K562 treated with DMSO at 1 percent for 4 hours (cell line): ENCODE results near the gene TMX2. TPM values are rescaled to one million over a fixed set of nuclear protein-coding genes. Genes with fewer than 3 reads are reported as not detected.

Experiments
- total RNA-seq: library from RNA; unstranded; fragments of 300-600 nt; gene quantifications from 2 replicates; pipeline ENCODE4 v1.2.3, GENCODE V29; 2022; ENCODE audit not compliant: insufficient read depth

Gene TMX2, protein sequence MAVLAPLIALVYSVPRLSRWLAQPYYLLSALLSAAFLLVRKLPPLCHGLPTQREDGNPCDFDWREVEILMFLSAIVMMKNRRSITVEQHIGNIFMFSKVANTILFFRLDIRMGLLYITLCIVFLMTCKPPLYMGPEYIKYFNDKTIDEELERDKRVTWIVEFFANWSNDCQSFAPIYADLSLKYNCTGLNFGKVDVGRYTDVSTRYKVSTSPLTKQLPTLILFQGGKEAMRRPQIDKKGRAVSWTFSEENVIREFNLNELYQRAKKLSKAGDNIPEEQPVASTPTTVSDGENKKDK
- total RNA-seq: 101 and 113 TPM in 2 replicates

DNA sequence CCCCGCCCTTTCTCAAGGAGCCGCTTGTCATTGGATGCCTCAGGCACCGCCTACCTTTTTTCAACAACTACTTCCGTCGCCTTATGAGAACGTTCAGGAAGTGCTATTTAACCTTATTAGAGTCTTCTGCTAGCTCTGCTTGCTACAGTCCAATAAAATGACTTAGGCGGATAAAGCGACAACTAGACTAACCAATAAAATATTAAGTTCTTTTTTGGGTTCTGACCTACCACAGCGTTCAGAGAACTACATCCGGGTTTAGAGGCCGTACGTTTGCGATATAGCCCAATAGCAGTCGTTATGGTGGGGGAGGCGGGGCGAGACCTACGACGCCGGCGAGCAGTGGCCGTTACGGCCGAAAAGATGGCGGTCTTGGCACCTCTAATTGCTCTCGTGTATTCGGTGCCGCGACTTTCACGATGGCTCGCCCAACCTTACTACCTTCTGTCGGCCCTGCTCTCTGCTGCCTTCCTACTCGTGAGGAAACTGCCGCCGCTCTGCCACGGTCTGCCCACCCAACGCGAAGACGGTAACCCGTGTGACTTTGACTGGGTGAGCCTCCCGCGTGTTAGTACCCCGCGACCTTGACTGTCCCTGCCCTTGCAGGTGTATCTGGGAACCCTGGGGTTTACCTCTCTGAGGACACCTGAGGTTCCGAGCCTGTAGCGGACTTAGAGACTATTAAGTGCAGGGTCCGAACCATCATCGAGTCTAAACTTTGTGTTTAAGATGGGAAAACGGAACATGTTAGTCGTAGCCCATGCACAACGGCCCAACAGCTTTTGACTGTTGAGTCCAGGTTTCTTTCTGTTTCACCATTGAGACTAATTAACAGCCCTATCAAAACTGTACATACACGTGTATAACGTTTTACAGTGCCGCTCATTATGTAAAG is at the start of gene TMX2:
Gene TMX2 (plus strand): TSS at position 338 of the 895 bp plus-strand sequence. CDS start 26 bp downstream, at position 364.

DNA sequence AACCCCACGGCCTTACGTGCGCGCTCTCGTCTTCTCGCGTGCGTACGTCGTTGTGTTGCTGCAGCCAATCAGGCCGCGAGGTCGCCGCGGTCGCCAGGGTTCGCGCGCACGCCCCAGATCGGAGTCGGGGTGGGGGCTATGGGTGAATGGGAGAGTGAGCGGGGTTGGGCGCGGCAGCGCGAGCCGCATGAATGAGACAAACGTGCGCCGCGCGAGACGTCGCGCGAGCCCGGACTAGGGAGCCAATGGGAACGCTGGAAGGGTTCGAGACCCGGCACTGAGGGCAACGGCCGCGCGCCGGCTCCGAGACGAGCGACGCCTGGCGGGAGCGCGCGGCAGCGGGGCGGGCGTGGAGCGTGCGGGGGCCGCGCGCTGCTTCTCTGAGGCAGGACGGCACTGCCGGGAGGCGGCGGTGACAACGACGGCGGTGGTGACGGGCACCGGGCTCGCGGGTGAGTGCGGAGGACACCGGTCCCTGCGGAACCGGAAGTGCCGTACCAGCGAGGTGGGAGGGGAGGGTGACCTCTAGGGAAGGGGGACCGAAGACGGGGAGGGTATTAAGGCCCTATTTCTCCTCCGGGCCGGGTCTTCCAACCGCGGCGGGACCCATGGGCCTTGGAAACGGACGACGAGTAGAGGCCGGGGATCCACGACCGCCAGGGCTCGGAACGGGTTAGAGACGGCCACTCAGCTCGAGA is 44.5 kb upstream of the TMX2 start, which contains the start of gene ZDHHC5:
Gene ZDHHC5 (plus strand): TSS at position 379 of the 698 bp plus-strand sequence. CDS start 4,977 bp downstream, outside the sequence.

DNA sequence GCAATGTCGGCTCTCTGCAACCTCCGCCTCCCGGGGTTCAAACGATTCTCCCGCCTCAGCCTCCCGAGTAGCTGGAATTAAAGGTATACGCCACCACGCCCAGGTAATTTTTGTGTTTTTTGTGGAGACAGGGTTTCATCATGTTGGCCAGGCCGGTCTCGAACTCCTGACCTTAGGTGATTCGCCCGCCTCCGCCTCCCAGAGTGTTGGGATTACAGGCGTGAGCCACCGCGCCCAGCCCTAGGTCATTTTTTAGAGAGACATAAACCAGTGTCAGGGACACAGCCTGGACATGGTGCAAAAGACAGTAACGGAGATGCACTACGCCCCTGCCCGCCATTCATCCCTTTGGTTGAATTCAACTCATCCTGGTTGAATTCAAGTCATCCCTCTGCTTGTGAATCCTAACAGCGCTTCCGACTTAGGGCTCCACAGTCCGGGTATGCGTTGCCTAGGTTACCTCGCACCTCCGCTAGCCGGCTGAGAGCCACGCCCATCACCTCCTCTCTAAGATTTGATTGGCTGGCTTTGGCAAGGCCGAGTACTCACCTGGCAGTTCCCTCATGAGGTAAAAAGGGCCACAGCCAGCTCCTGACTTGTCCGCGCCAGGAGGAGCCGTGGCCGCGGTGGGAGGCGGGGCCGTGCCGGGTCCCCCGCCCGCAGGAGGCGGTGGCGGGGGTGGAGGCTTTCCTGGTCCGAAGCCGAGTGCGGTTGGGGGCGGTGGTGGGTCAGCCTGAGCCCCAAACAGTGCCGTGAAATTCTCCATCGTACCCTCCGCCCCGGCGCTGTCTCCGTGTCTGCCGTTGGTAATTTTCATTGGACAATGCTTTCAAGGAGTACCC is 758 bp upstream of the TMX2 start, which contains the start of gene MED19:
Gene MED19 (minus strand): TSS at position 802 of the 842 bp plus-strand sequence. CDS start 36 bp downstream, at position 766.

DNA sequence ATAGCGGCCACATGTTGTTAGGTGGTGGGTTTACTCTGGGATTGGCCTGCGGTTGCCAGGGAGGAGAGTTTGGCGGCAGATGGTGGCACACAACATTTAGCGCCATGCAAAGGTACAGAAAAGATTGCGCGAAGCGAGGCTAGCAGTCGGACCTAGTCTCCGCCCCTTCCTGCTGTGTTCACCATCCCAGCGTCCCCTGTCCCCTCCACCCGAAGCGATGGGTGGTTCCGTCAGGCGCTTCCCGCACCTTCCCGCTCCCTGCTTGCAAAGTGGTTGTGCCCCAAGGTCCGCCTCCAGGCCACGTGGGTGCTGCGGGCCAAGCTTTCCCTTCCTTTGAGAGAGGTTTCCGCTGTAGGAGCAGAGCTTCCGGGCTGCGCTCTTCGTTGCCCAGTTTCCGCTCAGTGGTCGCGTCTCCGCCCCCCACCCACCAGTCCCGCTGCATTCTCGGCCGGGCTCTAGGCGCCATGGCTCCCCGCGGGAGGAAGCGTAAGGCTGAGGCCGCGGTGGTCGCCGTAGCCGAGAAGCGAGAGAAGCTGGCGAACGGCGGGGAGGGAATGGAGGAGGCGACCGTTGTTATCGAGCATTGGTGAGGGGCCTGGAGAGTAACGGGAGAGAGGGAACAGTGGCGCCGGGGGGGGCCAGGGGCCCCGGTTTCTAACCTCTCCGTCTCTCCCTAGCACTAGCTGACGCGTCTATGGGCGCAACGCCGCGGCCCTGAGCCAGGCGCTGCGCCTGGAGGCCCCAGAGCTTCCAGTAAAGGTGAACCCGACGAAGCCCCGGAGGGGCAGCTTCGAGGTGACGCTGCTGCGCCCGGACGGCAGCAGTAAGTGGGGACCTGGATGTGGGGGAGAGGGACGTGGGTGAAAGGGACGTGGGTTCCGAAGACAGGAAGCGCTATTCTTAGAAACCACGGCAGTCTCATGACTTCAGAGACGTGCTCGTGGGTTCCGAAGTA is 29.0 kb downstream of the TMX2 start, which contains the start of gene SELENOH:
Gene SELENOH (plus strand): TSS at position 360 of the 955 bp plus-strand sequence. CDS start 105 bp downstream, at position 465.

DNA sequence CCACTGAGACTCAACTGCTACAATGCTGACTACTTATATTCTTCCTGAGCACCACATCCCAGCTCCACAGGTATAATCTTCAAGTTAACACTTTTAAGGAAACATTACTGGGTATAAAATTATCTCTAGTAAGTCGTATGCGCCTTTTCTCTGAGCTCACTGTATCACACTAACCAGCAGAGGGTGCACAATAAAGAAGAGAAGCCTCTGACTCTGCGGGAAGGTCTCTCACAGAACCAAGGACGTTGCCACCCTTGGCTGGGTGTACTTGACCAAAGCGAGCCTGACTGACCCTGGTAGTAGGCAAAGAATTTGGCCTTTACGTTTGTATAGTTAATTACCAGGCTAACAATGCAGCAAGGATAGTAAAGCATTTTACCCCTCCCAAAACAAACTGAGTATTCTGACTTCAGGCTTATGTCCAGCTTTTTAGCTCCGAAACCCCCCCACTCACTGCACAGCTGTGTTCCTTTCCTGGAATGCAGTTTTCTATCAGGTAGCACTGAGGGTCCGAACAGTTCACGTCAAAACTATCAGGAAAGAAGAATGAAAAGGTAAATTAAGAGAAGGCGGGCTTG is 39.4 kb downstream of the TMX2 start, which contains the start of gene BTBD18:
Gene BTBD18 (minus strand): TSS at position 144 of the 578 bp plus-strand sequence. CDS start 631 bp downstream, outside the sequence.

DNA sequence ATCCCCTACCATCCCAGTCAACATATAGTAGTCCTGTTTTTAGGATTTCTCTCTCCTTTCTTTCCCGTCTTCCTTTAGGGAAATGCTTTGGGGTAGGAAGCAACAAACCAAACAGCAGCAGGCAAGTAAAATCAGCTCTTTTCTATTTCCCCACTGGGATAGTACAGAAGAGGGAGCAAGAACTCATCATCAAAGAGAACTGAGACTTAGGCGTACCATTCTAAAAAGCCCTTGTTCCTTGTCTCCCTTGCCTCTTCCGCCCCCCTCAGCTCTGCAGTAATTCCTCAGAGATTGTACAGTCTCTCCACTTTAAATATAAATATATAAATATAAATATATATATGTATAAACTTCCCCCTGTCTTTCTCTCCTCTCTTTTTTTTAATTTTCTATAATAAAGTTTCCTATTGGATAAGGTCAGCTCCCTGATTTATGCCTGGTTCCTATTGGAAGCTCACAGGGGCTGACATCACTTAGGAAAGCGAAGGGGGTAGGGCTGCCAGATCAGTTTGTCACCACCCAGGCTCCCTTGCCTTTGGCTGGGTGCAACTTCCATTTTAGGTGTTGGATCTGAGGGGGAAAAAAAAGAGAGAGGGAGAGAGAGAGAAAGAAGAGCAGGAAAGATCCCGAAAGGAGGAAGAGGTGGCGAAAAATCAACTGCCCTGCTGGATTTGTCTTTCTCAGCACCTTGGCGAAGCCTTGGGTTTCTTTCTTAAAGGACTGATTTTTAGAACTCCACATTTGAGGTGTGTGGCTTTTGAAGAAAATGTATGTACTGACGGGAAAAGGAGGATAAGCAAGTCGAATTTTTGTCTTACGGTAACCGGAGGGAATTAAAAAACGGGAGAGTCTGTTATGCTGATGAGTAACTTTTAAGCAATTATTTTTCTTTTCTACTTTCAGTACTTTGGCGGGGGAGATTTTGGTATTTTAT is 49.2 kb downstream of the TMX2 start, which contains the start of gene CTNND1:
Gene CTNND1 (plus strand): TSS at position 502 of the 934 bp plus-strand sequence. CDS start 29,677 bp downstream, outside the sequence.

Other genes starting within 250 kb of the TMX2 start
- gene SLC43A1, start 196.9 kb upstream of the TMX2 start, total RNA-seq: 95.1 and 105 TPM in 2 replicates
- gene TIMM10, start 181.8 kb upstream of the TMX2 start, total RNA-seq: 24.9 and 45.6 TPM in 2 replicates
- 0.80 TPM in 1 of 2 replicates, not detected in the other for gene SMTNL1, start 175.0 kb upstream of the TMX2 start, total RNA-seq
- 95.6 and 107 TPM in 2 replicates for gene UBE2L6, start 144.9 kb upstream of the TMX2 start, total RNA-seq
- gene SERPING1, start 114.9 kb upstream of the TMX2 start, total RNA-seq: 1.6 TPM in 1 of 2 replicates, not detected in the other
- 1.6 and 2.7 TPM in 2 replicates for gene YPEL4, start 62.7 kb upstream of the TMX2 start, total RNA-seq
- 23.3 and 24.1 TPM in 2 replicates for gene CLP1, start 54.8 kb upstream of the TMX2 start, total RNA-seq
- gene ZDHHC5, start 44.5 kb upstream of the TMX2 start, total RNA-seq: 30.9 and 32.6 TPM in 2 replicates
- 25.1 and 25.7 TPM in 2 replicates for gene MED19, start 378 bp upstream of the TMX2 start, total RNA-seq
- gene SELENOH, start 28.9 kb downstream of the TMX2 start, total RNA-seq: 258 and 301 TPM in 2 replicates
- gene BTBD18, start 39.2 kb downstream of the TMX2 start, total RNA-seq: not detected in 2 replicates
- gene CTNND1, start 49.2 kb downstream of the TMX2 start, total RNA-seq: 37.7 and 38.5 TPM in 2 replicates